HG02678 (cell line): ENCODE results near the gene DEAF1.

Source experiments
- ATAC-seq: cut with Tn5 transposase; IDR thresholded peaks from one replicate; pipeline ENCODE4 v1.9.1; 2021; ENCODE audit warnings: mild to moderate bottlenecking, moderate library complexity; ENCODE audit not compliant: unreplicated experiment

DEAF1 gene

GRCh38 chr11:613369-613968 is 81.6 kb downstream of the DEAF1 start:
- no peak for ATAC-seq

DNA sequence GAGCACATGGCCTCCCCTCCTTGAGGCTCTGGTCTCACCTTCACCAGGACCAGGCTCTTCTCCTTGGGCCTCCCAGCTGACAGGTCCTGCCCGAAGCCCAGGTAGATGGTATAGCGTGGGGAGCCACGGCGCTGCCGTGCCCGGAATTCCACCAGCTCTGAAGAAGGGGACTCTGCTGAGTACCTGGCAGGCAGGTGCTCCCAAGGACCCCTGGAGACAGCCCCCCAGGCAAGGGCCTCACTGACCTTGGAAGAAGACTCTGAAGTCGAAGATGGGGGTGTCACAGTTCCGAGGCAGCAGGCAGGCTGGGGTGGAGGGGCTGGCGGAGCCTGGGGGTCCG is 82.1 kb downstream of the DEAF1 start:
- ATAC-seq = no peak

DNA sequence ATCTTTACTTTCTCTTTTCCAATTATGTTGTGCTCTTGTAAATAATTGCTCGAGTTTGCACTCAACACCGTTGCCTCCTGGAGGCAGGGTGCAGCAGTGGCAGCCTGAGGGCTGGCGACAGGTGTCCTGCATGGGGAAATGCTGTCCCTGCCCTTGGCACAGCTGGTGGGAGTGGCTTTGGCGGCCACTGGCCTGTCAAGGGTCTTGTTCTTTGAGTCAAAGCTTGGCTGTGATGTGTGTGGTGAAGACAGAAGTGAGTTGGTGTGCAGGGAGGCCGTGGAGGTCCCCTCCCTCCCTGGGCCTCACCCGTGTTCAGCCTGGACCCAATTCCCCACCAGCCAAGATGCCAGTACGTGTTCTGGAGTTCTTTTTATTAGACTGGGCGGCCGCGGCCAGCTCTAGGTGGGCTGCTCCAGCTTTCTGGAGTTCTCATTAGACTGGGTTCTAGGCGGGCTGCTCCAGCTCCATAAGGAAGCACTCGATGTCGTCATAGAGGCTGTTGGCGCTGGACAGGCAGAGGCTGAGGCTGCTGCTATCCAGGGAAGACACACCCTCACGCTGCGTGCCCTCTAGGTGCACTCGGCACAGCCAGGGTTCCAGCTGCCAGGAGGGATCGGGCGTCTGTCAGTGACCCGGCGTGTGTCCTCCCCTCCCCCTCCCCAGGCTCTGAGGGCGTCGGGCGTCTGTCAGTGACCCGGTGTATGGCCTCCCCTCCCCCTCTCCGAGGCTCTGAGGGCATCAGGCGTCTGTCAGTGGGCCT is 82.6 kb downstream of the DEAF1 start:
- ATAC-seq = no peak

DNA sequence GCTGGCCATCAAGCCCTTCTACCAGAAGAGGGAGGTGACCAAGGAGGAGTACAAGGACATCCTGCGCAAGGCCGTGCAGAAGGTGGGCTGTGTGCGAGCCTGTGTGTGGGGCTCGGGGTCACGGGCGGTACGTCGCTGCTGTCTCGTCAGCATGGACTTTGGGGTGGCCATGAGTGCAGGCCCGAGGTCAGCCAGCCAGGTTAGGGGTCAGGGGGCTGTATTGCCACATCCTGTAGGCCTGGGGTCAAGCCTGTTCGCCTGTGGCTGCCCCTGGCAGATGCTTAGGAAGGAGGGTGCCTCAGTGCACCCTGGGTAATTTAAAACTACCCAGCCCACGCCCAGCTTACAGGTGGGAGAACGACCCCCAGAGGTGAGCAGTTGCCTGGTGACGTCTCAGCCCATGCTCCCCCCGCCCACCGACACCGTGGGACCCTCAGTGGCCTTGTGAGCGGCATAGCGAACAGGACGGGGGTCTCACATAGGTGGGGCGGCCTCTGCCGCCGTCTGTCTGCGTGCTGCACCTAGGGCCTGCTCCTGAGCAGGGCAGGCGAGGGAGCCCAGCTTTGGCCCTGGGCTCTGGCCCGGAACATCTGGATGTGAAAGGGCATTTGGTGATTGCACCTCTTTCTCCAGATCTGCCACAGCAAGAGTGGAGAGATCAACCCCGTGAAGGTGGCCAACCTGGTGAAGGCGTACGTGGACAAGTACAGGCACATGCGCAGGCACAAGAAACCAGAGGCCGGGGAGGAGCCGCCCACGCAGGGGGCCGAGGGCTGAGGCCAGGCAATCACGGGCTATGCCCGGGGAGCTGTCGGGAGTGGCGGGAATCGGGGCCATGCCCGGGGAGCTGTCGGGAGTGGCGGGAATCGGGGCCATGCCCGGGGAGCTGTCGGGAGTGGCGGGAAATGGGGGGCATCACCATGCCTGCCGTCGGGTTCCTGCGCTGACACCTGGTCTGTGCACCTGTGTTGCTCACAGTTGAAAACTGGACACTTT is 83.7 kb downstream of the DEAF1 start:
- no peak for ATAC-seq

DNA sequence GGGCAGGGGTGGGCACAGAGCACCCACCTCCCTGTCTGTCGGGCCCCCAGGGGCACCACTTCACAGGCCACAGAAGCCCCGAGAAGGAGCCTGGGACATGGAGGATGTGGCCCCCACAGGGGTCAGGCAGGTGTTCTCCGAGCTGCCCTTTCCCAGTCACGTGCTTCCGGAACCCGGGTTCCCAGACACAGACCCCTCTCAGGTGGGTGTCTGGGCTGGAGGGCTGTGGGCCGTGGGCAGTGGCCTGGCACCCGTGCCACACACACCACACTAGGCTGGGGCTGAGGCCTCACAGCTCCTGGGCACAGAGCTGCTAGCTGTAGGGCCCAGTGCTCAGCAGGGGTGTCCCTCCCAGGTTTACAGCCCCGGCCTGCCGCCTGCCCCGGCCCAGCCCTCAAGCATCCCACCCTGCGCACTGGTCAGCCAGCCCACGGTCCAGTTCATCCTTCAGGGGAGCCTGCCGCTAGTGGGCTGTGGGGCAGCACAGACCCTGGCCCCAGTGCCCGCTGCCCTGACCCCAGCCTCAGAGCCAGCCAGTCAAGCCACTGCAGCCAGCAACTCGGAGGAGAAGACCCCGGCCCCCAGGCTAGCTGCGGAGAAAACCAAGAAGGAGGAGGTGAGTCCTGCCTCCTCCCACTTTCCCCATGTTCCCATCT is 84.7 kb downstream of the DEAF1 start:
- ATAC-seq = no peak

DNA sequence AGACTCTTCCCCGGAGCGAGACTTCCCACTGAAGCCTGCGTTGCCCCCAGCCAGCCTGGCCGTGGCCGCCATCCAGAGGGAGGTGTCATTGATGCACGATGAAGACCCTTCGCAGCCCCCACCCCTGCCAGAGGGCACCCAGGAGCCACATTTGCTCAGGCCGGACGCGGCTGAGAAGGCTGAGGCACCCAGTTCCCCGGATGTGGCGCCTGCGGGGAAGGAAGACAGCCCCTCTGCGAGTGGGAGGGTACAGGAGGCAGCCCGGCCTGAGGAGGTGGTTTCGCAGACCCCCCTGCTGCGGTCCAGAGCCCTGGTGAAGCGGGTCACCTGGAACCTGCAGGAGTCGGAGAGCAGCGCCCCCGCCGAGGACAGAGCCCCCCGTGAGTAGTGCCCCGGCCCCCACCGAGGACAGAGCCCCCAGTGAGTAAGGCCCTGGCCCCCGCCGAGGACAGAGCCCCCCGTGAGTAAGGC is 85.6 kb downstream of the DEAF1 start:
- ATAC-seq = no peak

GRCh38 chr11:608791-609251 is 86.2 kb downstream of the DEAF1 start:
- no peak for ATAC-seq

DNA sequence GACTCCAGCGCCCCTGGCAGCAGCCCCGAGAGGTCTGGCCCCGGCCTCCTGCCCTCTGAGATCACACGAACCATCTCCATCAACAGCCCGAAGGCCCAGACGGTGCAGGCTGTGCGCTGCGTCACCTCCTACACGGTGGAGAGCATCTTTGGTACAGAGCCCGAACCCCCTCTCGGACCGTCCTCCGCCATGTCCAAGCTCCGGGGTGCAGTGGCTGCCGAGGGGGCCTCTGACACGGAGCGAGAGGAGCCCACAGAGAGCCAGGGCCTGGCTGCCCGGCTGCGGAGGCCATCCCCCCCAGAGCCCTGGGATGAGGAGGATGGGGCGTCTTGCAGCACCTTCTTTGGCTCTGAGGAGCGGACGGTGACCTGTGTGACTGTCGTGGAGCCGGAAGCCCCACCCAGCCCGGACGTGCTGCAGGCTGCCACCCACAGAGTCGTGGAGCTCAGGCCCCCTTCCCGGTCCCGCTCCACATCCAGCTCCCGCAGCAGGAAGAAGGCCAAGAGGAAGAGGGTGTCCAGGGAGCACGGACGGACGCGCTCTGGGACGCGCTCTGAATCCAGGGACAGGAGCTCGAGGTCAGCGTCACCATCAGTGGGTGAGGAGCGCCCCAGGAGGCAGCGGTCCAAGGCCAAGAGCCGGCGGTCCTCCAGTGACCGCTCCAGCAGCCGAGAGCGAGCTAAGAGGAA is 86.9 kb downstream of the DEAF1 start:
- no peak for ATAC-seq

GRCh38 chr11:607020-607780 is 87.8 kb downstream of the DEAF1 start:
- ATAC-seq = no peak

DNA sequence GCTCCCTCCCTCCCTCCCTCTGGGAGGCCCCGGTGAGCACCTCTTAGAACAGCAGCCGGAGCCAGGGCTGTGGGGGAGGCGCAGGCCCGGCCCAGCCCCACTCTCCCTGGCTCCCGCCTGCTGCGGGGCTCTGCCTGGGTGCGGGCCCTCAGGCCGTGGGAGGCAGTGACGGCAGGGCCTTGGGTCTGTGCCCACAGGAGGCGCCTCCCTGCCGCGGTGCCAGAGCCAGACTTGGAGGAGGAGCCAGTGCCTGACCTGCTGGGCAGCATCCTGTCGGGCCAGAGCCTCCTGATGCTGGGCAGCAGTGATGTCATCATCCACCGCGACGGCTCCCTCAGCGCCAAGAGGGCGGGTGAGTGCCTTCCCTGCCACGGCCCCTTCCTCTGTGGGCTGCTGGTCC is 88.8 kb downstream of the DEAF1 start:
- ATAC-seq = no peak

GRCh38 chr11:605286-606129 is 89.5 kb downstream of the DEAF1 start:
- no peak for ATAC-seq

- no peak for ATAC-seq
Measured at GRCh38 chr11:603154-603553, 91.9 kb downstream of the DEAF1 start.

- ATAC-seq = no peak
Measured at GRCh38 chr11:601573-602245, 93.3 kb downstream of the DEAF1 start.

DNA sequence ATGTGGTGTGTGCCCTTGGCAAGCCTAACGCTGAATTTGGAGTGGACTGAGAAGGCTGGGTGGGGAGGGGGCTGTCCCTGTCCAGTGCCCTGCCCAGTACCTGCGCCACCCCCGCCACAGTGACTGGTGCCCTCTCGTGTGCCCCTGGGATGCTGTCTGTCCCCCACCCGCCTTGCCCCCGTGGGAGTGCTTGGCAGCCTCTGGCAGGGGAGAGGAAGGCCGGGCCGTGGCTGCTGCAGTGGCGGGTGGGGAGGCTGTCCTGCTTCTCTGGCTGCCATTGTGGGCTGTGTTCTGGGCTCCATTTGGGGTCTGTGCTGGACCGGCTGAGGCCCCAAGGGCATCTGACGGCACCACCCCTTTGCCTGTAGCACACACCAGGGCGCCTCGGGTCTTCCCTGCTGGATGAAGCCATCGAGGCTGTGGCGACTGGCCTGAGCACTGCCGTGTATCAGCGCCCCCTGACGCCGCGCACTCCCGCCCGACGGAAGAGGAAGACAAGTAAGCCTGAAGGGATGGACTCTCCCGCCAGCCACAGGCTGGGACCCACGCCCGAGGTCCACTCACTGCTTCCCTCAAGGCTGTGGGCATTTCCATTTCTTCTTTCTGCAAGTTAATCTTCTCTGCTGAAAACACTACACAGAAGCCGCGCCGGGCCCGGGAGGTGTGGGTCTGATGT is 96.9 kb downstream of the DEAF1 start:
- ATAC-seq = no peak

GRCh38 chr11:597166-597725 is 97.8 kb downstream of the DEAF1 start:
- ATAC-seq = no peak

GRCh38 chr11:596374-596773 is 98.6 kb downstream of the DEAF1 start:
- no peak for ATAC-seq

DNA sequence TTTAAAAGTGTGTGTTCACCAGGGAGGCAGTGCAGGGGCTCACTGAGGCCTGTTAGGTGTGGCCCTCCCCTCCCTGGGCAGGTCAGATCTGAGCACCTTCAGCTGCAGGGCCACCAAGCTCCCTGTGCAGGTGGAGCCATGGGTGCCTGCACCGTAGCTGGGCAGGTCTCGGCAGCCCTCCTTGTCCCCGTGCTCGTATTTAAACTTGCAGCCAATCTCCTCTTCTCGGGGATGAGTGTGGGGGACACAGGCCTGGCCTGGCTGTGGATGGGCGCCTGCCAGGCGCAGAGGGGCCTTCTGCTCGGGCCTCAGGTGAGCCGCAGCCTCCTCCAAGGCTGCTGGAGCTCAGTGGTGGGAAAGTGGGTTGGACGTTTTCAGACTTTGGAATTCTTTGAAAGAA is 99.6 kb downstream of the DEAF1 start:
- no peak for ATAC-seq
